ENCODE results near the gene CNTNAP2. TPM values are rescaled to one million over a fixed set of nuclear protein-coding genes. Genes with fewer than 3 reads are reported as not detected.

CNTNAP2 gene
- total and polyA plus RNA-seq, 2 of the 4 experiments (the other 2 are of a cell fraction), result not detected

DNA sequence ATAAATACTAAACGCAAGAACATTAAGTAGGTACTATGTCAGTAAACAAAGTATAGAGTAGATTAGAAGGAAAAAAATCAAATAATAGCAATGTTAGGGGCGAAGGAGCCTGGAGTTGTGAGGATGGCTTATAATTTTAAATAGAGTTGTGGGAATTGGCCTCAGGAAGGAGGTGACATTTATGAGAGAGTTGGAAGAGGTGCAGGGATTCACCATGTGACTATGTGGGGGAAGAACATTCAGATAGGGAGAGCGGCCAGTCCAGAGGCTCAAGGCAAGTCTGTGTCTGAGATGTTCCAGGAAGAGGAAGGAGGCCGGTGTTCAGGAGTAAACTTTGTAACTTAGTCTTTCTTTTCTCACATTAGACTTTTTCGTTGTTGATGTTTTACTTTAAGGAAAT is 1695.3 kb downstream of the CNTNAP2 start:
- Histone ChIP-seq H3K9me1 (ENCODE audit: insufficient read depth, low read length) (no peaks in the 10 kb centered on the region), H3K56ac (ENCODE audit: extremely low read depth, insufficient read depth, low read length) (no peak overlapping the region), H3K9ac (ENCODE audit: low read depth, low read length) (no peak overlapping the region), H2AK9ac (replicated peaks; ENCODE audit: low read depth, low read length, poor library complexity) (no peak overlapping the region), H2BK20ac (ENCODE audit: low read depth, low read length) (no peak overlapping the region), H2AK5ac (ENCODE audit: low read depth, low read length) (no peak overlapping the region), H3K9me3 (ENCODE audit: control insufficient read depth, insufficient read depth, low read length) (peaks cover 8% of the 10 kb centered on the region), H3K79me1 (ENCODE audit: low read depth in 1 of 2, low read length in 2 of 2) (no peaks in the 10 kb centered on the region), H3K27ac (ENCODE audit: insufficient read depth, low read length) (no peak overlapping the region), H2AFZ (replicated peaks; ENCODE audit: low read length, poor library complexity) (no peak overlapping the region), H4K8ac (ENCODE audit: low read depth in 2 of 2, low read length in 2 of 2) (no peak overlapping the region), H3K14ac (replicated peaks; ENCODE audit: low read depth, low read length) (no peak overlapping the region), H3K4me3 (ENCODE audit: insufficient read depth, low read depth, low read length) (no peak overlapping the region), H3K4ac (ENCODE audit: low read depth, low read length) (no peak overlapping the region), H2BK120ac (ENCODE audit: low read depth, low read length) (no peak overlapping the region), H3K4me2 (ENCODE audit: low read depth, low read length) (no peak overlapping the region), H3K23ac (ENCODE audit: low read depth, low read length) (no peak overlapping the region), H3K27me3 (ENCODE audit: control insufficient read depth, insufficient read depth, low read length) (no peaks in the 10 kb centered on the region), H2BK15ac (ENCODE audit: low read depth, low read length) (no peak overlapping the region), H2BK5ac (ENCODE audit: low read depth, low read length, poor library complexity, severe bottlenecking) (no peak overlapping the region), H3K18ac (ENCODE audit: low read depth, low read length) (no peak overlapping the region), H4K20me1 (ENCODE audit: insufficient read depth, low read length) (no peaks in the 10 kb centered on the region), H3K36me3 (ENCODE audit: control insufficient read depth, insufficient read depth, low read length) (no peaks in the 10 kb centered on the region), H3K4me1 (ENCODE audit: control insufficient read depth, insufficient read depth, low read length) (no peaks in the 10 kb centered on the region), H4K5ac (ENCODE audit: low read depth, low read length) (no peak overlapping the region), H4K91ac (ENCODE audit: insufficient read depth, low read depth, low read length) (no peak overlapping the region)
- in situ Hi-C loops (cut with MboI; ENCODE audit: low sequenced_read_pairs) (no loop called here), dilution Hi-C loops (cut with HindIII; ENCODE audit: low sequenced_read_pairs, unreplicated experiment) (no loop called here), intact Hi-C loops (cut with micrococcal nuclease) (no loop called here)
- ATAC-seq (ENCODE audit: low read depth), result no peak
- TF ChIP-seq BHLHE40 (IDR thresholded peaks at IDR 0.05; ENCODE audit: low read depth, low read length), result no peak
- no peak for TF ChIP-seq POLR2A (IDR thresholded peaks at IDR 0.05; ENCODE audit: low read depth, low read length)
- TF ChIP-seq MAFK (IDR thresholded peaks at IDR 0.05; ENCODE audit: low read depth, low read length), result no peak
- TF ChIP-seq, protein P1, sequence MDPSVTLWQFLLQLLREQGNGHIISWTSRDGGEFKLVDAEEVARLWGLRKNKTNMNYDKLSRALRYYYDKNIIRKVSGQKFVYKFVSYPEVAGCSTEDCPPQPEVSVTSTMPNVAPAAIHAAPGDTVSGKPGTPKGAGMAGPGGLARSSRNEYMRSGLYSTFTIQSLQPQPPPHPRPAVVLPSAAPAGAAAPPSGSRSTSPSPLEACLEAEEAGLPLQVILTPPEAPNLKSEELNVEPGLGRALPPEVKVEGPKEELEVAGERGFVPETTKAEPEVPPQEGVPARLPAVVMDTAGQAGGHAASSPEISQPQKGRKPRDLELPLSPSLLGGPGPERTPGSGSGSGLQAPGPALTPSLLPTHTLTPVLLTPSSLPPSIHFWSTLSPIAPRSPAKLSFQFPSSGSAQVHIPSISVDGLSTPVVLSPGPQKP (IDR thresholded peaks at IDR 0.05; ENCODE audit: borderline replicate concordance, low read depth, low read length), result no peak
- TF ChIP-seq, protein P2, sequence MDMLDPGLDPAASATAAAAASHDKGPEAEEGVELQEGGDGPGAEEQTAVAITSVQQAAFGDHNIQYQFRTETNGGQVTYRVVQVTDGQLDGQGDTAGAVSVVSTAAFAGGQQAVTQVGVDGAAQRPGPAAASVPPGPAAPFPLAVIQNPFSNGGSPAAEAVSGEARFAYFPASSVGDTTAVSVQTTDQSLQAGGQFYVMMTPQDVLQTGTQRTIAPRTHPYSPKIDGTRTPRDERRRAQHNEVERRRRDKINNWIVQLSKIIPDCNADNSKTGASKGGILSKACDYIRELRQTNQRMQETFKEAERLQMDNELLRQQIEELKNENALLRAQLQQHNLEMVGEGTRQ (IDR thresholded peaks at IDR 0.05; ENCODE audit: low read depth, low read length), result no peak
- TF ChIP-seq MXI1 (IDR thresholded peaks at IDR 0.05; ENCODE audit: borderline replicate concordance, low read depth, low read length), result no peak
- no peak for TF ChIP-seq CHD1 (IDR thresholded peaks at IDR 0.05; ENCODE audit: low read depth, low read length)
- no peak for TF ChIP-seq RAD21 (IDR thresholded peaks at IDR 0.05; ENCODE audit: low read length)
- TF ChIP-seq RCOR1 (IDR thresholded peaks at IDR 0.05; ENCODE audit: insufficient replicate concordance, low read length), result no peak
- TF ChIP-seq, protein P3, sequence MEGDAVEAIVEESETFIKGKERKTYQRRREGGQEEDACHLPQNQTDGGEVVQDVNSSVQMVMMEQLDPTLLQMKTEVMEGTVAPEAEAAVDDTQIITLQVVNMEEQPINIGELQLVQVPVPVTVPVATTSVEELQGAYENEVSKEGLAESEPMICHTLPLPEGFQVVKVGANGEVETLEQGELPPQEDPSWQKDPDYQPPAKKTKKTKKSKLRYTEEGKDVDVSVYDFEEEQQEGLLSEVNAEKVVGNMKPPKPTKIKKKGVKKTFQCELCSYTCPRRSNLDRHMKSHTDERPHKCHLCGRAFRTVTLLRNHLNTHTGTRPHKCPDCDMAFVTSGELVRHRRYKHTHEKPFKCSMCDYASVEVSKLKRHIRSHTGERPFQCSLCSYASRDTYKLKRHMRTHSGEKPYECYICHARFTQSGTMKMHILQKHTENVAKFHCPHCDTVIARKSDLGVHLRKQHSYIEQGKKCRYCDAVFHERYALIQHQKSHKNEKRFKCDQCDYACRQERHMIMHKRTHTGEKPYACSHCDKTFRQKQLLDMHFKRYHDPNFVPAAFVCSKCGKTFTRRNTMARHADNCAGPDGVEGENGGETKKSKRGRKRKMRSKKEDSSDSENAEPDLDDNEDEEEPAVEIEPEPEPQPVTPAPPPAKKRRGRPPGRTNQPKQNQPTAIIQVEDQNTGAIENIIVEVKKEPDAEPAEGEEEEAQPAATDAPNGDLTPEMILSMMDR (conservative IDR thresholded peaks at IDR 0.05; ENCODE audit: low read depth, low read length), result no peak
- no peak for TF ChIP-seq MAZ (IDR thresholded peaks at IDR 0.05; ENCODE audit: borderline replicate concordance, low read depth, low read length)
- no peak for TF ChIP-seq CEBPB (IDR thresholded peaks at IDR 0.05; ENCODE audit: low read depth, low read length)
- no peak for TF ChIP-seq FOS (IDR thresholded peaks at IDR 0.05; ENCODE audit: low read depth, low read length)
- TF ChIP-seq RFX5 (IDR thresholded peaks at IDR 0.05; ENCODE audit: low read depth, low read length), result no peak
- no peak for TF ChIP-seq SMC3 (IDR thresholded peaks at IDR 0.05; ENCODE audit: low read depth, low read length)
- TF ChIP-seq NFE2L2 (IDR thresholded peaks at IDR 0.05; ENCODE audit: low read depth, low read length), result no peak
- BruUV-seq (replicated peaks), result no TSS peak
- ChIA-PET CTCF (no interaction called here), POLR2A (ENCODE audit: unreplicated experiment) (no interaction called here)
- DNase-seq, result no peak
- WGBS, 2 experiments (ENCODE audit: extremely low coverage in 2 of 2, insufficient read length in 1 of 2), result 29% methylated on average over 1 of the region's 5 CpGs; no CpG with 5 or more reads in 1 of the 2 experiments
